Kidney (tissue), 14 donors: ENCODE measurements around the gene GPATCH2. TPM values are rescaled to one million over a fixed set of nuclear protein-coding genes. Genes with fewer than 3 reads are reported as not detected.

ENCODE experiments used
- DNase-seq, 5 donors: peaks; one replicate each; pipeline ENCODE4 v3.0.0-alpha.2; 2013 to 2020
- FAIRE-seq: peaks from 2 replicates; lab custom pipeline; 2012; peaks lifted over from hg19 to GRCh38; lab: Jason Lieb, UNC
- H3K27ac ChIP-seq, 2 donors: one replicate each; pipeline ENCODE4 v1.7.0; 2013; ENCODE audit warnings: low read depth in 2 of 2, low read length in 2 of 2, inconsistent platforms in 1 of 2
- H3K27me3 ChIP-seq: one replicate; pipeline ENCODE4 v1.7.1; 2013; ENCODE audit warnings: low read length, inconsistent platforms; ENCODE audit not compliant: control insufficient read depth, insufficient read depth
- H3K36me3 ChIP-seq, 3 donors: one replicate each; pipeline versions ENCODE4 v1.7.0 to v1.7.1; 2013; ENCODE audit warnings: low read length in 3 of 3, control low read depth in 1 of 3, inconsistent platforms in 1 of 3; ENCODE audit not compliant: insufficient read depth in 3 of 3, control insufficient read depth in 2 of 3
- H3K4me1 ChIP-seq, 3 donors: one replicate each; pipeline versions ENCODE4 v1.7.0 to v1.7.1; 2013; ENCODE audit warnings: low read length in 3 of 3, inconsistent platforms in 1 of 3, low read depth in 1 of 3; ENCODE audit not compliant: control insufficient read depth in 2 of 3, insufficient read depth in 2 of 3
- H3K4me3 ChIP-seq, 3 donors: one replicate each; pipeline versions ENCODE4 v1.7.0 to v1.8.1; 2013; ENCODE audit warnings: low read length in 3 of 3, control low read depth in 1 of 3, inconsistent platforms in 1 of 3
- H3K9ac ChIP-seq, 3 donors: one replicate each; pipeline versions ENCODE4 v1.7.0 to v1.7.1; 2013; ENCODE audit warnings: low read length in 3 of 3, control low read depth in 1 of 3, inconsistent platforms in 1 of 3
- H3K9me3 ChIP-seq, 3 donors: one replicate each; pipeline versions ENCODE4 v1.7.0 to v1.7.1; 2013; ENCODE audit warnings: low read length in 3 of 3, control low read depth in 1 of 3, inconsistent platforms in 1 of 3; ENCODE audit not compliant: control insufficient read depth in 2 of 3, insufficient read depth in 1 of 3
- CTCF ChIP-seq: IDR thresholded peaks from 3 replicates; pipeline ENCODE4 v1.5.1; 2012; ENCODE audit warnings: mild to moderate bottlenecking, moderate library complexity, borderline replicate concordance; ENCODE audit not compliant: insufficient read depth; ENCODE audit errors: extremely low read depth
- intact Hi-C: fragments of 100-400 bp; cut with DNase I; formaldehyde crosslinking; loops from one replicate; pipeline ENCODE4 v1.11.1; 2022
- polyA plus RNA-seq: library from polyadenylated mRNA; stranded (reverse); fragments of 350-450 nt; fragmentation: Illumina TruSeq; extraction: RNeasy Lipid Tissue Mini Kit (QIAGEN cat#74804); gene quantifications from one replicate; pipeline ENCODE4 v1.2.3, GENCODE V29; 2014; ENCODE audit warnings: low read depth, low replicate concordance; ENCODE audit not compliant: insufficient read depth
- total RNA-seq: library from RNA; stranded (reverse); fragmentation: NEBNext Ultra II Directional; extraction: Animal tissue kit (Norgen Biotek cat#: 25700); gene quantifications from one replicate; pipeline ENCODE4 v1.2.1, GENCODE V29; 2021
- donor health status: control.
- donor health status: control.
- donor health status: control.
- donor health status: control.
- donor health status: control.
- donor health status: DM: yes; HTN: yes; CAD: no.
- donor health status: Normal renal cell carcinoma (clear cell type).

Gene GPATCH2
- total and polyA plus RNA-seq, 2 donors from 2014 or later = 3.9 to 18.7 TPM

- intact Hi-C loops = no loop called here
- peaks cover 0 to 2% (median 0%) of the 10 kb centered on the region in 3 donors for H3K36me3 ChIP-seq
- FAIRE-seq (no peak), DNase-seq (no peak)
- H3K27me3 ChIP-seq = no peaks in the 10 kb centered on the region
- H3K4me1 ChIP-seq = no peaks in the 10 kb centered on the region
- H3K4me3 ChIP-seq = no peak overlapping the region
- H3K9me3 ChIP-seq = no peaks in the 10 kb centered on the region
- H3K27ac ChIP-seq = no peak overlapping the region
- no peak overlapping the region for H3K9ac ChIP-seq
- no peak for TF ChIP-seq CTCF
These were observed 53.6 kb downstream of the GPATCH2 start for GRCh38 chr1:217577336-217577735.

DNA sequence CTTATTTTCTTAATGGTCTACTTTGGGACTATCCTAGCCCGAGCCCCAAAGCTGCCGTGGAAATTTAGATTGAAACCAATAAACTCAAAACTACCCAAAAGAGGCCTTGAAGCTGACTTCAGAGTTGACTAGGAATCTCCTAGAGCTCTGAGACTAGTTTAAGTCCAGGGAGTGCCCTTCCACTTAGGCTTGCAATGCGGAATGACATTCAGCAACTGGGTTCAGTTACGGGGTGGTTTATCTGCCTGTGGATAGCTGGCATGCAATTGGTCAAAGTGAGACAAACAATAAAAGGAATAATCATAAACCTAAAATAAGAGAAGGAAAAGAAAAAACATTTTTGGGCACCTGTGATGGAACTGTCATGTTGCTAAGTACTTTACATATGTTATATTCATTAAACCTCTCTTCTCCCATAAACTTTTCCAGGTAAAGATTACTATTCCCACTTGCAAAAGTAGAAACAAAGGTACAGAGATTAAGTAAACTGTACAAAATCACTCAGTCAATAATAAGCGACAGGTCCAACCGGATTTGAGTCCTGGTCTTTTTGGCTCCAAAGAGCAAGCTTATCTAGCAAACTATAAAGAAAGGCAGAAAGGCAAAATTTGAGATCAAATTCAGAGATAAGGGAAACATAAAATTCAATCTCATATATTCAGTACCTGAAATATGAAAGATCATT lies 56.5 kb downstream of the GPATCH2 start:
- no peak overlapping the region for H3K4me3 ChIP-seq
- H3K36me3 ChIP-seq = no peaks in the 10 kb centered on the region
- DNase-seq (no peak), FAIRE-seq (no peak)
- intact Hi-C loops = no loop called here
- no peak for TF ChIP-seq CTCF
- no peak overlapping the region for H3K9ac ChIP-seq
- H3K27me3 ChIP-seq = no peaks in the 10 kb centered on the region
- H3K4me1 ChIP-seq = no peaks in the 10 kb centered on the region
- H3K27ac ChIP-seq = no peak overlapping the region
- H3K9me3 ChIP-seq = no peaks in the 10 kb centered on the region

DNA sequence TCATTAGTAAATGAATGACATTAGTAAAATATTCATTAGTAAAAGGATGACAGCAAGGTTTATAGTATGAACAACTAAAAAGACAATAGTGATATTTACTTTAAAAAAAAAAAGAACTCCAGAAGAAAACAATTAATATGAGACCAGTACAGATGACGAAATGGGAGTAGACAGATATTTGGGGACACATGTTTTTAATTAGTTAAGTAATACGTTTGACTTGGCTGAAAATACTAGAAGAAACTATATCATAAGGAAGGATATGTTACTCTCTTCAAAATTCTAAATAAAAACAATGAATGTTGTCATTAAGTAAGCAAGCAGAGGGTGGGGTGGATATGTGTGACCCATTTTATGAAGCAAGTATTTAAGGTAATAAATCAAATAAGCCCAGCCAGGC lies 61.9 kb downstream of the GPATCH2 start:
- H3K36me3 ChIP-seq = no peaks in the 10 kb centered on the region
- intact Hi-C loops = no loop called here
- FAIRE-seq (no peak), DNase-seq (no peak)
- TF ChIP-seq CTCF = no peak
- no peaks in the 10 kb centered on the region for H3K9me3 ChIP-seq
- H3K9ac ChIP-seq = no peak overlapping the region
- H3K4me1 ChIP-seq = no peaks in the 10 kb centered on the region
- H3K27ac ChIP-seq = no peak overlapping the region
- no peaks in the 10 kb centered on the region for H3K27me3 ChIP-seq
- H3K4me3 ChIP-seq = no peak overlapping the region

DNA sequence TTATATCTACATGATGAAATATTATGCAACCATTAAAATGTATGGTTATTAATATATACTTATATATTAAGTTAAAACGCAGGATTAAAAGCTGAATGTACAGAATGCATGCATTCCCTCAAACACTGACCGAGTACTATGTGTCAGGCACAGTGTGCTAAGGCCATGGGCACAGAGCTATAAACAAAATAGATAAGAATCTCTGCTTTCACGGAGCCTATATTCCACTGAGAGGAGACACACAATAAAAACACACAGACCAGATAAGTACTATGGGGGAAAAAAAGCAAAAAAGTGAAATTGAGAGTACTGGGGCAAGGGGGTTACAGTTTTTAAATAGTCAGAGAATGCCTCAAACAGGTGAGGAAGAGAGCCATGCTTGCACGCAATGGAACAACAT lies 62.7 kb downstream of the GPATCH2 start:
- TF ChIP-seq CTCF = no peak
- H3K4me3 ChIP-seq = no peak overlapping the region
- intact Hi-C loops = no loop called here
- no peak overlapping the region for H3K9ac ChIP-seq
- H3K36me3 ChIP-seq = no peaks in the 10 kb centered on the region
- H3K4me1 ChIP-seq = no peaks in the 10 kb centered on the region
- no peaks in the 10 kb centered on the region for H3K27me3 ChIP-seq
- FAIRE-seq = no peak
- no peak for DNase-seq
- H3K9me3 ChIP-seq = no peaks in the 10 kb centered on the region
- no peak overlapping the region for H3K27ac ChIP-seq
